GM12874 (cell line): Measurements from ENCODE around the gene USP20.

Source experiments
- TF ChIP-seq, protein P1 (sequence below): IDR thresholded peaks from 2 replicates; pipeline ENCODE4 v1.5.1; 2011; ENCODE audit warnings: low read depth, mild to moderate bottlenecking, control low read depth, low read length, moderate library complexity; ENCODE audit not compliant: insufficient read depth

Gene USP20

GRCh38 chr9:129826759-129827158 lies 8.5 kb upstream of the USP20 start:
- TF ChIP-seq, protein P1, sequence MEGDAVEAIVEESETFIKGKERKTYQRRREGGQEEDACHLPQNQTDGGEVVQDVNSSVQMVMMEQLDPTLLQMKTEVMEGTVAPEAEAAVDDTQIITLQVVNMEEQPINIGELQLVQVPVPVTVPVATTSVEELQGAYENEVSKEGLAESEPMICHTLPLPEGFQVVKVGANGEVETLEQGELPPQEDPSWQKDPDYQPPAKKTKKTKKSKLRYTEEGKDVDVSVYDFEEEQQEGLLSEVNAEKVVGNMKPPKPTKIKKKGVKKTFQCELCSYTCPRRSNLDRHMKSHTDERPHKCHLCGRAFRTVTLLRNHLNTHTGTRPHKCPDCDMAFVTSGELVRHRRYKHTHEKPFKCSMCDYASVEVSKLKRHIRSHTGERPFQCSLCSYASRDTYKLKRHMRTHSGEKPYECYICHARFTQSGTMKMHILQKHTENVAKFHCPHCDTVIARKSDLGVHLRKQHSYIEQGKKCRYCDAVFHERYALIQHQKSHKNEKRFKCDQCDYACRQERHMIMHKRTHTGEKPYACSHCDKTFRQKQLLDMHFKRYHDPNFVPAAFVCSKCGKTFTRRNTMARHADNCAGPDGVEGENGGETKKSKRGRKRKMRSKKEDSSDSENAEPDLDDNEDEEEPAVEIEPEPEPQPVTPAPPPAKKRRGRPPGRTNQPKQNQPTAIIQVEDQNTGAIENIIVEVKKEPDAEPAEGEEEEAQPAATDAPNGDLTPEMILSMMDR = no peak

DNA sequence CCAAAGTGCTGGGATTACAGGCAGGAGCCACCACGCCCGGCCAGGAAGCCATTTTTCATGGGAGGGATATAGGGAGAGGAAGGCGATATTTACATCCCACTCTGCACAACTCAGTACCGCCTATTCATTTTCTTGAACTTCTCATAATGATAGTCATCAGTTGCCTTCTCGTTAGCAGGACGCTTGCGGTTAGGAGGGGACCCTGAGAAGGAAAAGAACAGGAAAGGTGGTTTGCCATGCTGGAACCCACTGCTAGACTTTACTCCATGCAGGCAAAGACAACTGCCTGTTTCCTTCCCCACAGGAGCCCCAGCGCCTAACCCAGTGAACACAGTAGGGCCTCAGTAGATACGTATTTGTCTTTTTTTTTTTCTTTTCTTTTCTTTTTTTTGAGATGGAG lies 7.2 kb upstream of the USP20 start:
- TF ChIP-seq, protein P1 = no peak

GRCh38 chr9:129828969-129829368 lies 6.3 kb upstream of the USP20 start:
- TF ChIP-seq, protein P1 = no peak

DNA sequence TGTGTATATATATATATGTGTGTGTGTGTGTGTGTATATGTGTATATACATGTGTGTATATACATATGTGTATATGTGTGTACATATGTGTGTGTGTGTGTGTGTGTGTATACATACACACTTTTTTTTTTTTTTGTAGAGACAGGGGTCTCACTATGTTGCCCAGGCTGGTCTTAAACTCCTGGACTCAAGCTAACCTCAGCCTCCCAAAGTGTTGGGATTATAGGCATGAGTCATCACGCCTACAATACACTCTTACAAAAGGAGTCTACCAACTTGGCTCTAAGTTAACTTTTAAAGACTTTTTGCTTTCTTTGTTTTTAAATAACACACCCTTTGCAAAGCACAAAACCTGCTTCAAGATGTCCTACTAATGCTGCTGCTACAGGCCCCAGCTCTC lies 2.3 kb upstream of the USP20 start:
- TF ChIP-seq, protein P1 = no peak

DNA sequence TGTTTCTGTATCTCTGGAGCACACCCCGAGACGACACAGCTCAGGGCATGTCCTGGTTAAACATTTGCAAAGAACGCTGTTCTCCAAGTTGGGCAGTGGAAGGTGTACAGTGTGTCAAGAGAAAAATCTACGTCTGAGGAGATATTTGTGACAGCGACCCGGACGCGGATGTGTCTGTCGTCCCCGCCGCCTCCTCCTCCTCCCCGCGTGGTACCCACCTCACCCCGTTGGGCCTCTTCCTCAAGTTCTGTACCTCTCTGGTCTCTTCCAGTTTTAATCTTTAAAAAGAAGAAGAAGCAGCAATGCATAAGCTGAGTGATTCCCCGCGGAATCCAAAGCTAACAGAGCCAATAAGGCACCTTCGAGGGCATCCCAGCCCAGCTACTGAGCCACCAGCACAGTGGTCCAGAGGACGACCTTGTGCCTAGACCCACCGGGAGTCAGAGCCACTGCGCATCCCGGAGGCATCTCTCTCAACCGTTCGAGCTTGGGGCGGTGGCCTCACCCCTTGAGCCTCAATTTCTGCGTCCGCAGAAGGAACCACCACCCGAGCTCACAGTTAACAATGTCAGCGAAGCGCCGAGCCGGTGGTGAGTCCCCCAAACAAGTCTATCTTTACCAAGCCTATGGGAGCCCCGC lies 650 bp upstream of the USP20 start:
- TF ChIP-seq, protein P1 = no peak

DNA sequence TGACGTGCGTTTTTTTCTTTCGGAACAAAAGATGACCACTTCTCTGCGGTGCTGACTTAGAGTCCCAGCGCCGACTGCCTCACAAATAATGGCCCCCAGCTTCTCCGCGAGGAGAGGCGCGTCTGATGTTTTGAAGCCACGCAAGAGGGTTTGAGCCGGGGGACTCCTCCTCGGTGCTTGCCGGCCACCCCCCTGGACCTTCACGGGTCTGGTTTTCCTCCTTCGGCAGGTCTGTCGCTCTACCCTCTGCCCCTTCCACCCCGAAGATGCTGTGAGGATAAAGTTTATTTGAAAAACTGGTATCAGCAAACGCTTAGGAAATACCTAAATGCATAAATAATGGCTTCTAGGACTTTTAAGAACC lies 584 bp downstream of the USP20 start:
- TF ChIP-seq, protein P1 = no peak

DNA sequence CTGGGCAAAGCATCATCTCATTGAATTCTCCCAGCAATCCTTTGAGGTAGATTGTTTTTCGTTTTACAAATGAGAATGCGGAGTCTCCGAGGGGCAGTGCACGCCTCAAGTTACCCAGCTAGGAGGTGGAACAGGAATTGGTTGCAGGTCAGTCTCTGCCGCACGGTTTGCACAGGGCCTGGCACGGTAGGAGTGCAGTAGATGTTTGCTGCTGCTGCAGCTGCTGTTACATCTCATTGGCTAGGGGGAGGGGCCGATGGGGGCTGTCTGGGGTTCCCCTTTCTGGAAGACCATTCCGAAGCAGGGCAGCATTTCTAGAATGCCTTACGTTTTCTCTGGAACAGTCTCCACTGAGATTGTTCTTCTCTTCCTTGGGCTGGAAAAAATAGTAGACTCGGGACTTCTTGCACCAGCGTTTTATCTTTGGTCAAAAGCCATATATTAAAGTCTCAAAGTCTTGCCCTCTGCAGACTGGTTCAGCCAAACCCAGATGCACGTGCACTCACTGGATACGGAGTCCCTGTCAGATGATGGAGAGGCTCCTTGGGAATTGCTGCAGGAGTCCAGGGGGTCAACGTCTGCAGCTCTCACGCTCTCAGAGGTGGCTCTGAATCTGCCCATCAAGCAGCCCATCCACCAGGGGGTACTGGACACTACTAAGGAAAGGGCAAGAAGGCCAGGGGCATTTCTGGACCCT lies 1.2 kb downstream of the USP20 start:
- TF ChIP-seq, protein P1 = no peak
